ENCODE data around the gene MGRN1. TPM values are rescaled to one million over a fixed set of nuclear protein-coding genes. Genes with fewer than 3 reads are reported as not detected.

Gene MGRN1
- total RNA-seq, 1 donor from 2014 or later, result 41.5 TPM

GRCh38 chr16:4687946-4688673, 63.5 kb downstream of the MGRN1 start:
- no peak for DNase-seq

DNA sequence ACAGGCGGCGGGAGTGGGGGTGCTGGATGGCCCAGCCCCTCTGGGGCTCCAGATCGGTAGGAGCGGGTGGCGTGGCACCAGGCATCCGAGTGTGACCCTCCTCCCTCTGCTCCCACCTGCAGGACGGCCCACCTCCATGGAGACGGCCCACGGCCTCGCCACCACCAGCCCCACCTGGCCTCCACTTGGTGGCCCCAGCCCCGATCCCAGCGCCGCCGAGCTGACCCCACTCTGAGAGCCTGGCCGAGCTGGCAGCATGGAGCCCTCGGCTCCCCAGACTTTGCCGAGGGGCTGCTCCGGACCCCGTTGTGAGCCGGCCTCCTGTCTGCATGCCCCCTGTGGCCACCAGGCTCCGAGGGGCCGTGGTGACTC, 64.0 kb downstream of the MGRN1 start:
- no peak for DNase-seq

DNA sequence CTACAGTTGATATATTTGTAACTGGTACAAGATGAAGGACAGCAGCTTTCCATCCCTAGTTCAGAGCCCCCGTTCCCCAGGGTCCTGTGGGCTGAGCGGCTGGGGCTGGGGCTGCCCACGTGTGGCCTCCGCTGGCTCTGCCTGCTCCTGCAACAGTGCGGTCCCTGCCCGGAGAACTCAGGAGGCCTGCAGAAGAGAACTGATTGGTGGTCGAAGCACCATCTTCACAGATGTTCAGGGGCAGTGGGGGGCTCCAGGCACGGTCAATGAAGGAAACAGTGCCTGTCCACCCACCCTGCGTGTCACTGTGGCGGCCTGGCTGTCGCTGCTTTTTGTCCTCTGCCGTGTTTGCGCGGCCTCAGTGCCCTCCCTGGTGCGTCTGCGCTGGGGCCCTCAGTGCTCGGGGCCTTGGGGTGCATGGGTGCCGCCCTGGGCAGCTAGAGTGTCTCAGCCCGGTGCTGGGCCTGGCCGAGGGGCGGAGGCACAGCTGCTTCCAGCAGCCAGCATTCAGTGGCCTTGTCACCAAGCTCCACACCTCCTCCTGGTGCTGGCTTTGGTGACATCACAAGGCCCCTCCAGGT, 64.6 kb downstream of the MGRN1 start:
- no peak for DNase-seq

DNA sequence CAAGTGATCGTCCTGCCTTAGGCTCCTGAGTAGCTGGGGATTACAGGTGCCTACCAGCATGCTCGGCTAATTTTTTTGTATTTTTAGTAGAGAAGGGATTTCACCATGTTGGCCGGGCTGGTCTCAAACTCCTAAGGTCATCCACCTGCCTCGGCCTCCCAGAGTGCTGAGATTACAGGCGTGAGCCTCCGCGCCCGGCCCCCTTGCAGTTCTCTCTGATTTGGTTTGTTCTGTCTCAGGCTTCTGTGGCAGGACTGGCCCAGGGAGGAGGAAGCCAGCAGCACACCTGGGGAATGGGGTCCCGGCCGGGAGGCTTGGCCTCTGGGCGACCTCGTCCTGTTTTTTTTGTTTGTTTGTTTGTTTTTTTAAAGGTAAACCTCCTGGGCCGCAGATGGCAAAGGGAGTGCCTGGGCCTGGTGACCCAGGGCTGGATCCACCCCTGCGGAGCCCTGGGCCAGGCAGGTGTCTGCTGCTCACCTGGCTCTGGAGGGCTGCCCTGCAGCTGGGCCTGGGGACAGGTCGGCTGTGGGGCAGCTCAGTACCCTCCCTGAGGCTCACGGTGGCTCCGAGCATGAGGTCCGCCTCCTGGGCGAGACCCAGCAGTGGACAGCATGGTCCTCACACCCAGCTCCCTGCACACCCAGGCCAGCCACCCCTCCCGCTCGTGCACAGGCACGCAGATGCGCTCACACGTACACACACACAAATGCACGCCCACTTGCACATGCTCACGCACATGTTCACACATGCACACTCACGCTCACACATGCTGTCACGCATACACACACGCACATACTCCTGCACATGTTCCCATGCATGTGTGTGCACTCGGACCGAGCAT, 65.5 kb downstream of the MGRN1 start:
- DNase-seq, result no peak

DNA sequence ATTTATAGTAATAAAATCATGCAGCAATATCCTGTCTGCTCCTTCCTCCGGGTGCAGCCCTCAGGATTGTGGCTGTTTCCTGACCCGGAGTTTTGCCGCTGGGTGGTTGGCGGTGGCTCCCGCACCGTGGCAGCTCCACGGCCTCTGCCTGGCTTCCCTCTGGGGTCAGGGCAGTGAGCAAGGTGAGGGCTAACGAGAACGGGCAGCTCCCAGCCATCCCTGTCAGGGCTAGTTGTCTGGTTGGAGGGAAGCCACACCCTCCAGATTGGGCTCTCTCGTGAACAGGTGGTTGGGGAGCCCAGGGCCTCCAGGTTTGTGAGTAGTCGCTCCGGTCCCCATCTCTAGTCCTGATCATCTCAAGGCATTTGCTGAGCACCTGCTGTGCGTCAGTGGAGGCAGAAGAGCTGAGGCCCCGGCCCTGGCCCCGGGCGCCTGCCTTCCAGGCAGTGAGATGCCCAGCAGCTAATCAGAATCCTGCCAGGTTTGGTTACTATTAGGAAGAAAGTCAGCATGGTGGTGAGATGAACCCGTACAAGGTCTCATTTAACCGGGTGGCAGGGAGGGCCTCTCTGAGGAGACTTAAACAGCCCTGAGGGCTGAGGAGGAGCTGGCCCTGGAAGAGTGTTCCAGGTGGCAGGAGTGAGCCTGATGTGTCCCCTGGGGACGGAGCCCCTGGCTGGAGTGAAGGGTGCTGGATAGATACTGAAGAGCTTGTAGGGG, 66.5 kb downstream of the MGRN1 start:
- no peak for DNase-seq

GRCh38 chr16:4691666-4692412, 67.2 kb downstream of the MGRN1 start:
- no peak for DNase-seq

DNA sequence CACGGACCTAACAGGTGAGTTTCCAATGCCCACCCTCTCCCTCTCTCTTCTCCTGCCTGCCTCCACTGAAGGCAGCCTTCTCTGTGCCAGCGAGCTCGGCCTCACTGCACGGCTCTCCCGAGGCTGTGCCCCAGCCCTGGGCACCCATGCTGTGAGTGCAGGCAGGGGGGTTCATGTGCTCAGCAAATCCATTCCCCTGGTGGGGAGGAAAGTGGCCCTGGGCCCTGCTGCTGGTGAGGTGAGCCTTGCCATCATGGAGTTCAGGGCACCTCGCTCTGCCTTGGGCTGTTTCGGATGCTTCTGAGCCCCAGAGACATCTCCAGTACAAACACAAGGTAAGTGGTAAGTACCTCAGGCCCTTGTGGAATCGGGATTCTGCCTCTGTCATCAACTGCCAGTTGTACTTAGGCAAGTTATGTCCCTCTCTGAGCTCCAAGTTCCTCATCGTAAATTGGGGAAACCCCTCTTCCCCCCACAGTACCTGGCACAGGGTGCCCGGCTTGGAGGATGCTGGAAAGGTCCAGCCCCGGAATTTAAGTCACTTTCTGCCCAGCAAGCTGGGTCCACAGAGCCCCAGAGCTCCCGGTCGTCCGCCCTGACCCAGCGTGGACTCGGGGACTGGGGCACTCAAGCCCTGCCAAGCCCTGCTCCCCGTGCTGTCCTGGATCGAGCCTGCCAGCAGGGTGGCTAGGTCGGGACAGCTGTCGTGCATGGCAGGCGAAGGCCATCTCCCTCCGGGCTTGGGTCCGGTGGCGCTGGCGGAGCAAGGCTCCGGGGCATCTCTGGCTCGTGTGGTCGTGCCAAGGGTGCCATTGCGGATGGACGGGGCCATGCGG, 68.1 kb downstream of the MGRN1 start:
- DNase-seq, result no peak

- DNase-seq, result peak; percentile 97
Measured at GRCh38 chr16:4693296-4693955, 68.8 kb downstream of the MGRN1 start, which contains the start of gene NUDT16L1. Gene NUDT16L1 (plus strand): TSS chr16:4693562. CDS start chr16:4693727, 165 bp downstream.

DNA sequence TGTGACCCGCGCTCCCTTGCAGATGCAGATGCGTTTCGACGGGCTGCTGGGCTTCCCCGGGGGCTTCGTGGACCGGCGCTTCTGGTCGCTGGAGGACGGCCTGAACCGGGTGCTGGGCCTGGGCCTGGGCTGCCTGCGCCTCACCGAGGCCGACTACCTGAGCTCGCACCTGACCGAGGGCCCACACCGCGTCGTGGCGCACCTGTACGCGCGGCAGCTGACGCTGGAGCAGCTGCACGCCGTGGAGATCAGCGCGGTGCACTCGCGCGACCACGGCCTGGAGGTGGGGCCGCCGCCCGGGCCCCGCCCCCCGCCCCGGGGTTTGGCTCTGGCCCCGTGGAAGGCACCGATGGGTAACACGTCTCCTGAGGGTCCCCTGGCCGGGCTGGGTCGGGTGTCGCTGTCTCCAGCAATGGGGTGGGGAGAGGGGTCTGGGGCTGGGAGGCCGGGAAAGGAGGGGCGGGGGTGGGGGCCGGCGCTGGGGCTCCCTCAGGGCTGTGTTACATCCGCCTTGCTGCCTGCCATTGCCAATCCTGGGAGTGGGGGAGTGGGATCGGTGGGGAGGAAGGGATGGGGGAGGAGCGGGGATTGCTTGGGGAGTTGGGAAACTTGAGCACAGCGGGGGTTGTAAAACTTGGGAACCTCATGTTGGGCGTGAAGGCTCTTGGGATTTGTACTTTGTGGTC, 69.5 kb downstream of the MGRN1 start:
- DNase-seq, result no peak

- DNase-seq, result no peak
Measured at GRCh38 chr16:4694642-4695451, 70.2 kb downstream of the MGRN1 start.

DNA sequence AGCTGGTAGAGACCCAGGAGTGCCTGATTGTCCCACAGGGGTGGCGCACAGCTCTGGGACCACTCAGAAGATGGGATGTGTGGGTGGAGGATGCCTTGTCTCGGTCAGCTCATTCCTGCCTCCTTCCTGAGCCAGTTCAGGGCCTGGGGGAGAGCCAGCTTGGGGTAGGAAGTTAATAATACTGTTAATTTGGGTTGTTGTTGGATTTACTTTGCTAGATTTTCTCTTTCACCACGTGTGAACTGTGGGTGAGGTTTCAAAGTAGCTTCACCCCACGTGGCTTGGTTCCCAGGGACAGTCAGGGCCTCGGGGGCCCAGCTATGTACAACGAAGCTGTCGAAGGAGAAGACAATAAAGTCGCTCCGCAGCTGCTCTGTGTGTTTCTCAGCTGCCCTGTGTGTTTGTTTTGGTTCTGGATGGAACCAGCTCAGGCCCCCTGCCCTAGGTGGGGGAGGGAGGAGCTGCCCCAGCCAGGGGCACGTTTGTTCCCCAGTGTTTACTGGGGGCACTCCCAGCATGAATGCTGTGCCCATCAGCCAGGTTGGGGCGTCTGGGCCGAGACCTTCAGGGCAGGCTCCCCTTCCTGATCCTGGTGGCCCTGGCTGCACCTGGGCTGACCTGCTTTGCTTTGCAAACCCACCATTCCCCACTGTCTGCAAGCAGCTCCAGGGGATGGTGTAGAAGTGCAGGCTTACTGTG, 71.0 kb downstream of the MGRN1 start:
- no peak for DNase-seq

DNA sequence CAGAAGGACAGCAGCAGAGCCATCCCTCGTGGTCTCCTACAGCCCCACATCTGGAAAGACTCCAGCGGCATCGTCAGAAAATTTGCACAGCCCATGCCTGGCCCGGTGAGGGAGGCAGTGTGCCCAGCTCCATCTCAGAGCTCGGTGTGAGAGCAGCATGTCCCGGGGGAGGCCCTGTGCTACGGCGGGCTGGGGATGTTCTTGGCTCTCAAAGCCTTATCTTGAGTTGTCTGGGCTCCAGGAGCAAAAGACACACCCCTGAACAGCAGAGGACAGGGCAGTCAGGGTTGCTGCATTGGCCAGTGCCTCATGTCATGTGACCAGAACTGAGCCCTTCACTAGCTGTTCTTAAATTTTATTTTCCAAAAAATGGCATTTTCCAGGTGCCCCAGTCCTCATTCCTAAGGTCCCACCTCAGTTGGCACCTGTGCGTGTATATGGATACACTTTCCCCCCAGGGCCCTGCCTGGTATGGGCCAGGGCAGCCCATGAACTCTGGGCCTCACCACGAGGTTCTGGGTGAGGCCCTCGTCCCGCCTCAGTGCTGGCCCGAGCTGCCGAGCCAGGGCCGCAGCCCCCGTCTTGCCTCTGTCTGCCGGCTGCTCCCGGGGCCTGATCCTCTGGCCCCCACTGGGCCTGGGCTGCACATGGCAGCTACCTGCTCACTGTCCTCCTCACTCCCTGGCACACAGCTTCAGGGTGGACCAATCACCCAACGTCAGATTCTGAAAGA, 71.7 kb downstream of the MGRN1 start:
- no peak for DNase-seq

DNA sequence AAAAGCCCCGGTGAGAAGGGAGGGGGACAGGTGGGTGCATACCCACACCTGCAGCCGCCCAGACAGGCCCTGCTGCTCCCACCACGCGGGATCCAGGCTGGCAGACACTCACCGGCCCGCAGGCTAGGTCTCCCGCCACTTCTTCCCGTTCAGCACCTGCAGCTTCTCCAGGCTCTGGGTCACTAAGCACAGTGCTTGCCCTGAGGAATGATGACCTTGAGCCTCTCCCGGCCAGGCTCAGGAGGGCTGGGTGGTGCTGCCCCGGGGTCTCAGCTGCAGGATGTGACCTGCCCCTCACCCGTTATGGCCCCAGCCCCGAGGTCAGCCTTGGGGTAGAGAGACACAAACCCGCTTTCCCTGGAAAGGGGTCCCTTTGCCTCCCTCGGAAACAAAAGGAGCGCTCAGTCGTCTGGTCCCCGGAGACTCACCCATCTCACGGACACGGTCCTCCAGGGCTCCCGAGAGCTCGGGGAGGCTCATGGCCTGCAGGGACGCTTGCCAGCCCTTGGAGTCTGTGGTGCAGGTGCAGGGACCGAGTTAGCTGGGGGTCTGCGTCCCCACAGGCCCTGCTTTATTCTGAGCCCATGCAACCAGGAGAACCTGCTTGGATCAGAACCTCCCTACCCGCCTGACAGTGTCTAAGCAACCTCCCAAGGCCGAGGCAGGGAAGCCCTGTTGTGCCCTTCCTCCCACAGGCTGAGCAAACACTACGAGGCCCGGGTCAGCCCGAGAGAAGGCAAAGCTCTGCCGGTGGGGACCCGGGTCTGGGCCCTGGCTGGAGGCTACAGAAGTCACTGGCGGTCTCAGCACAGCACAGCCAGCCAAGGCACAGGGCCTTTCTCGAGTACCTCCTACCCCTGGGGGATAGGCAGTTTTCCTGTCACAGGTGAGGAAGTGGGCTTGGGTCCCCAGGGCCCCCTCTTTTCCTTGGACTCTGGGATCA, 72.5 kb downstream of the MGRN1 start:
- DNase-seq, result no peak

DNA sequence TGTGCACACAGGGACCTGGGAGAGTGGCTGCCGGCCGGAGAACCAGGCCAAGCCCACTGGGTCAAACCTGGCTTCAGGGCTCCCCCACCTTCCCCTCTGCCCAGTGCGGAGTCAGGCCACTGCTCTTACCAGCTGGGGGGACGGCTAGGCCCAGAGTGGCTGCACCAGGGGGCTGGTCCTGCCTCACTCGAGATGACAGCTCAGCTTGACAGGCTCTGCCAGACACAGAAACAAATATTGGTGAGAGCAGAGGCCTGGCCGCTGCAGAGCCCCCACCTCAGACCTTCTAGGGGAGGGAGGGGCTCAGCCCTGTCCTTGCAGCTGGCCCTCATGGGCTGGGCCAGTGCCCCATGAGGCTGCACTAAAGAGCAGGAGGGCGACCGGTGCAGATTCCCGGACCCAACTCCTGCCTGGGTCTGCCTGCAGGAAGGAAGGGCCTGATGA, 73.2 kb downstream of the MGRN1 start:
- no peak for DNase-seq

GRCh38 chr16:4698321-4699045, 73.9 kb downstream of the MGRN1 start:
- no peak for DNase-seq
